Measurements from ENCODE around the gene ARL2. TPM values are rescaled to one million over a fixed set of nuclear protein-coding genes. Genes with fewer than 3 reads are reported as not detected.
A peak's percentile ranks its signal among the peaks of the same experiment; 100 is the strongest.

ARL2 gene
- total RNA-seq, 1 donor from 2014 or later = 68.4 TPM

DNA sequence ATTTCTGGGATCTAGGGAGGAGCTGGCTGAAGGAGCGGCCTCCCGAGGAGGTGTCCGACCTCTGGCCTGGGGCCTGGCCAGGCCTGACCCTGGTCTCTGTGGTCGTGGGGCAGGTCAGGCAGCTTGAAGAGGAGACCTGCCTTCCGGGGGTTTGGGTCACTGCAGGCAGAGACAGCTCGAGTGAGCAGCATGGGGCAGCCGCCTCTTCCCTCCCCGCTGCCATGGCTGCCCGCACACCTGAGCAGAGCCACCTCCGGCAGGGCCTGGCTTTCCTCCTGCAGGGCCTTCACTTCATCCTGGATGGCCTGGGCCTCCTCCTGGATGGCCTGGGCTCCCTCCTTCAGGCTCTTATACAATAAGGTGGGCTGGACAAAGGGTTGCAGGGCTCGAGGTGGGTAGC, 52.4 kb downstream of the ARL2 start:
- DNase-seq = no peak
- H3K36me3 Mint-ChIP-seq (ENCODE audit: unreplicated experiment) = no peaks in the 10 kb centered on the region
- no peak for TF ChIP-seq CTCF (IDR thresholded peaks at IDR 0.05; ENCODE audit: partially characterized antibody, unreplicated experiment)
- no peak overlapping the region for H3K4me3 Mint-ChIP-seq (ENCODE audit: unreplicated experiment)
- peak overlapping the region; percentile 48 for H3K27ac Mint-ChIP-seq (ENCODE audit: unreplicated experiment)
- H3K27me3 Mint-ChIP-seq (ENCODE audit: unreplicated experiment) = no peaks in the 10 kb centered on the region
- peaks cover 1% of the 10 kb centered on the region for H3K9me3 Mint-ChIP-seq (ENCODE audit: unreplicated experiment)
- peaks cover 7% of the 10 kb centered on the region for H3K4me1 Mint-ChIP-seq (ENCODE audit: low read depth, unreplicated experiment)

- peaks cover 1% of the 10 kb centered on the region for H3K9me3 Mint-ChIP-seq (ENCODE audit: unreplicated experiment)
- no peaks in the 10 kb centered on the region for H3K27me3 Mint-ChIP-seq (ENCODE audit: unreplicated experiment)
- peak; percentile 41 for DNase-seq
- peak overlapping the region; percentile 48 for H3K27ac Mint-ChIP-seq (ENCODE audit: unreplicated experiment)
- no peak overlapping the region for H3K4me3 Mint-ChIP-seq (ENCODE audit: unreplicated experiment)
- no peak for TF ChIP-seq CTCF (IDR thresholded peaks at IDR 0.05; ENCODE audit: partially characterized antibody, unreplicated experiment)
- H3K4me1 Mint-ChIP-seq (ENCODE audit: low read depth, unreplicated experiment) = peaks cover 7% of the 10 kb centered on the region
- H3K36me3 Mint-ChIP-seq (ENCODE audit: unreplicated experiment) = no peaks in the 10 kb centered on the region
Measured at GRCh38 chr11:65066805-65067291, 52.9 kb downstream of the ARL2 start.

DNA sequence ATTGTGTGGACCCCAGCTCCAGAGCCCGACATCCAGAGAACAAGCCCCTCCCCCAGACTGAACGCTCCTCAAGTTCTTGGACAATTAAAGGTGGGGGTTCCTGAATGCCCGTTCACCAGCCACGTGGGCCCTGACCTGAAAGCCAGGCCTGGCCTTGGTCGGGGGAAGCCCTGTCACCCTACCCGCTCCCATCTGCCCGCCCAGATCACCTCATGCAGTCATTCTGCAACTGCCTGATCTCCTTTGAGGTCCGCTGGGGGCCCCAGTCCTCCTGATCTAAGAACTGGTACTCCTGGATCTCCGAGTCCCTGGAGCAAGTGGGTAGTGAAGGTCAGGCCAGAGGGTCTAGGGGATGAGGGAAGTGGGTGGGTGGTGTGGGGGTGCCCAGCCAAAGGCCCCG, 53.5 kb downstream of the ARL2 start:
- DNase-seq = no peak
- Mint-ChIP-seq H3K36me3 (ENCODE audit: unreplicated experiment) (no peaks in the 10 kb centered on the region), H3K4me1 (ENCODE audit: low read depth, unreplicated experiment) (peaks cover 7% of the 10 kb centered on the region), H3K27me3 (ENCODE audit: unreplicated experiment) (no peaks in the 10 kb centered on the region), H3K9me3 (ENCODE audit: unreplicated experiment) (peaks cover 1% of the 10 kb centered on the region), H3K27ac (ENCODE audit: unreplicated experiment) (no peak overlapping the region), H3K4me3 (ENCODE audit: unreplicated experiment) (no peak overlapping the region)
- TF ChIP-seq CTCF (IDR thresholded peaks at IDR 0.05; ENCODE audit: partially characterized antibody, unreplicated experiment) = no peak

DNA sequence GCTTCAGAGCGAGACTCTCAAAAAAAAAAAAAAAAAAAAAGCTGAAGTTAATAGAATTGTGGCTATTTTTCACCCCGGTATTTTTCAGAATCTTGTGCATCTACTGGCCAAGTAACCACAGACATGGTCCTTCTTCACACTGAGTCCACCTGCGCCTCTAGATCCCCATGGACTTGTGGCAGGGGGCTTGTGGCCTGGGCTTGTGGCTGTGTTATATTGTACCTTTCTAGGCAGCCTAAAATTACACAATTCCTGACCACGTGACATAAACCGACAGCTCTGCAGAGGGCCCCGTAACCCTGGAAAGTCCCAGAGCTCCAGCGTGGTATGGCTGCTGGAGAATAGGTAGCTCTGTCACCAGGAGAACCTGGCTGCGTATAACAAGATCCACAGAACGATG, 55.3 kb downstream of the ARL2 start:
- no peak overlapping the region for H3K4me3 Mint-ChIP-seq (ENCODE audit: unreplicated experiment)
- TF ChIP-seq CTCF (IDR thresholded peaks at IDR 0.05; ENCODE audit: partially characterized antibody, unreplicated experiment) = no peak
- H3K27ac Mint-ChIP-seq (ENCODE audit: unreplicated experiment) = no peak overlapping the region
- DNase-seq = no peak
- H3K4me1 Mint-ChIP-seq (ENCODE audit: low read depth, unreplicated experiment) = peaks cover 7% of the 10 kb centered on the region
- no peaks in the 10 kb centered on the region for H3K36me3 Mint-ChIP-seq (ENCODE audit: unreplicated experiment)
- no peaks in the 10 kb centered on the region for H3K27me3 Mint-ChIP-seq (ENCODE audit: unreplicated experiment)
- peaks cover 1% of the 10 kb centered on the region for H3K9me3 Mint-ChIP-seq (ENCODE audit: unreplicated experiment)

Small RNAs within 50 kb of the gene (microRNA-seq; reads per million reads assigned to microRNA genes)
- 4.5 reads per million, percentile 30 among the genes with 10 or more reads in this experiment for gene MIR6879 (ENCODE audit: unreplicated experiment)

Other genes starting within 250 kb of the ARL2 start
- 415 TPM for gene SF1, start 235.6 kb upstream of the ARL2 start, total RNA-seq (ENCODE audit: unreplicated experiment)
- 15.9 TPM for gene MAP4K2, start 210.9 kb upstream of the ARL2 start, total RNA-seq (ENCODE audit: unreplicated experiment)
- 39.7 TPM for gene MEN1, start 203.6 kb upstream of the ARL2 start, total RNA-seq (ENCODE audit: unreplicated experiment)
- gene CDC42BPG, start 169.5 kb upstream of the ARL2 start, total RNA-seq (ENCODE audit: unreplicated experiment) = 2.3 TPM
- 114 TPM for gene EHD1, start 135.5 kb upstream of the ARL2 start, total RNA-seq (ENCODE audit: unreplicated experiment)
- 25.9 TPM for gene ATG2A, start 97.0 kb upstream of the ARL2 start, total RNA-seq (ENCODE audit: unreplicated experiment)
- 148 TPM for gene PPP2R5B, start 89.5 kb upstream of the ARL2 start, total RNA-seq (ENCODE audit: unreplicated experiment)
- gene GPHA2, start 78.3 kb upstream of the ARL2 start, total RNA-seq (ENCODE audit: unreplicated experiment) = not detected
- gene MAJIN, start 42.1 kb upstream of the ARL2 start, total RNA-seq (ENCODE audit: unreplicated experiment) = not detected
- gene BATF2, start 17.2 kb upstream of the ARL2 start, total RNA-seq (ENCODE audit: unreplicated experiment) = not detected
- 40.4 TPM for gene SNX15, start 13.3 kb downstream of the ARL2 start, total RNA-seq (ENCODE audit: unreplicated experiment)
- 14.4 TPM for gene SAC3D1, start 27.1 kb downstream of the ARL2 start, total RNA-seq (ENCODE audit: unreplicated experiment)
- gene NAALADL1, start 44.4 kb downstream of the ARL2 start, total RNA-seq (ENCODE audit: unreplicated experiment) = 1.6 TPM
- 7.7 TPM for gene CDCA5, start 69.9 kb downstream of the ARL2 start, total RNA-seq (ENCODE audit: unreplicated experiment)
- 33.9 TPM for gene ZFPL1, start 70.1 kb downstream of the ARL2 start, total RNA-seq (ENCODE audit: unreplicated experiment)
- 105 TPM for gene VPS51, start 82.1 kb downstream of the ARL2 start, total RNA-seq (ENCODE audit: unreplicated experiment)
- 241 TPM for gene TM7SF2, start 97.7 kb downstream of the ARL2 start, total RNA-seq (ENCODE audit: unreplicated experiment)
- gene ZNHIT2, start 103.5 kb downstream of the ARL2 start, total RNA-seq (ENCODE audit: unreplicated experiment) = 4.1 TPM
- gene FAU, start 108.0 kb downstream of the ARL2 start, total RNA-seq (ENCODE audit: unreplicated experiment) = 560 TPM
- gene MRPL49, start 108.2 kb downstream of the ARL2 start, total RNA-seq (ENCODE audit: unreplicated experiment) = 32.9 TPM
- gene SYVN1, start 120.4 kb downstream of the ARL2 start, total RNA-seq (ENCODE audit: unreplicated experiment) = 54.7 TPM
- not detected for gene SPDYC, start 156.1 kb downstream of the ARL2 start, total RNA-seq (ENCODE audit: unreplicated experiment)
- 234 TPM for gene CAPN1, start 167.8 kb downstream of the ARL2 start, total RNA-seq (ENCODE audit: unreplicated experiment)
- 8.6 TPM for gene POLA2, start 247.8 kb downstream of the ARL2 start, total RNA-seq (ENCODE audit: unreplicated experiment)

All from glutamatergic neuron (in vitro differentiated cells).